Measurements from ENCODE around the gene CEPT1.

GRCh38 chr1:111154021-111154999 lies 14.3 kb downstream of the CEPT1 start:
- TF ChIP-seq POLR2A (conservative IDR thresholded peaks at IDR 0.05) = no peak
- TF ChIP-seq NONO (IDR thresholded peaks at IDR 0.05; ENCODE audit: low read depth in 2 of 2, low read length in 1 of 2) = no peak

All from K562 (cell line).